Left renal pelvis (tissue), 4 donors: ENCODE results near the gene LYG2. TPM values are rescaled to one million over a fixed set of nuclear protein-coding genes. Genes with fewer than 3 reads are reported as not detected.
"Not testable (repeated sequence)": the region's sequence is repeated elsewhere in the genome, so short reads cannot be mapped to it uniquely, and the experiment has no call there.

Experiments
- DNase-seq, 4 donors: peaks; one replicate each; pipeline ENCODE4 v3.0.0-alpha.2; 2013; ENCODE audit warnings: low read depth in 4 of 4, low spot score in 3 of 4
- polyA plus RNA-seq, 4 donors: library from polyadenylated mRNA; unstranded; fragments of 120-200 nt; gene quantifications; one replicate each; pipeline ENCODE4 v1.2.1, GENCODE V29; 2013; ENCODE audit not compliant: insufficient read length in 4 of 4

The LYG2 gene
- polyA plus RNA-seq, 4 donors = 0.33 to 0.49 (median 0.36) TPM; not detected in 1

DNA sequence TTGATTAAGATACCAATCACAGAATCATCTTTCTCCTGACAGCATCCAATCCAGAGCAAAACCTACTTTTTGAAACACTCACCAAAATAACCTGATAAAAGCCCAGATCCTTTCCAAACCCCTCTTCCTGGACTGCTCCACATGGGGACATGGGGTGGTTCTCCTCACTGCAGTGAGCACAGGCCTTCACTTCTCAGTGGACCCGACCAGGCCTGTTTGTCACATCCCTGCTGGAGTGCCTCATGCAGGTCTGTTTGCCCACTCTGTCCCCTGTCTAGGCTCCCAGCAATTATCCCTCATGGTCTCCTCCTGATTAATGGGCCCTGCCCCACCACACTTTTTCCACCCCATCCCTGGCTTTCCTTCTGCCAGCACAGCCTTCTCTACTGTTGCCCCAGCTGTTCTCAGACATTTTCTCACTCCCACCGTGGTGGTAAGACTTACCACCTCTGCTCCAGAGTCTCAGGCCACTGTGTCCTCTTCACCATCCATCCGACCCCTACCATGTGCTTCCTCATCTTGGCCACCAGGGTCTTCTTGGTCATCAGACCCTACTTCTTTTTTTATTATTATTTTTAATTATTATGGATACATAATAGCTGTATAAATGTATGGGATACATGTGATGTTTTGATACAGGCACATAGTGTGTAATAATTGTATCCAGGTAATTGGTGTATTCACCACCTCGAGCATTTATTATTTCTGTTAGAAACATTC is 53.3 kb downstream of the LYG2 start:
- no peak for DNase-seq

DNA sequence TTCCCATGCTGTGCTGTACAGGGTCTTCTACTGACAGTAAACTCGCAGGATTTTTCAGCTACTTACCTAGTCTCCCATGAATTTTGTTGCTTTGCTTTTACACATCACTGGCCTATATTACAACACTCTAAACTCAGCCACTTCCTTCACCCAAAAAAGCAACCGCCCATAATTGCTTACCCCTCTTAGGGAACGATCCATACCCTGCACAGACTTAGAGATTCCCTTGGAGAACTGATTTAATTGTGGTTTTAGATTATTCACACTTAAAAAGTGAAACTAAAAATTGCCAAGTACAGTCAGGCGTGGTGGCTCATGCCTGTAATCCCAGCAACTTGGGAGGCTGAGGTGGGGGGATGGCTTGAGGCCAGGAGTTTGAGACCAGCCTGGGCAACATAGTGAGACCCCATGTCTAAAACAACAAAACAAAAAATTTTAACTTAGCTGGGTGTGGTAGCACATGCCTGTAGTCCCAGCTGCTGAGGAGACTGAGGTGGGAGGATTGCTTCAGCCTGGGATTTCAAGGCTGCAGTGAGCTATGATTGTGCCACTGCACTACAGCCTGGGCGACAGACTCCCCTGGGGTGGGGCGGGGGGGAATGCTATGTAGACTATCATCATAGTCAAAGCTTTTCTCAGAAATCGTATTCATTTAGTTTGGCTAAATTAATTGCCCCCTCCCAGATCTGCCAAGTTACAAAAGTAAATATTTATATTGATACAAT is 55.2 kb downstream of the LYG2 start:
- DNase-seq = no peak

DNA sequence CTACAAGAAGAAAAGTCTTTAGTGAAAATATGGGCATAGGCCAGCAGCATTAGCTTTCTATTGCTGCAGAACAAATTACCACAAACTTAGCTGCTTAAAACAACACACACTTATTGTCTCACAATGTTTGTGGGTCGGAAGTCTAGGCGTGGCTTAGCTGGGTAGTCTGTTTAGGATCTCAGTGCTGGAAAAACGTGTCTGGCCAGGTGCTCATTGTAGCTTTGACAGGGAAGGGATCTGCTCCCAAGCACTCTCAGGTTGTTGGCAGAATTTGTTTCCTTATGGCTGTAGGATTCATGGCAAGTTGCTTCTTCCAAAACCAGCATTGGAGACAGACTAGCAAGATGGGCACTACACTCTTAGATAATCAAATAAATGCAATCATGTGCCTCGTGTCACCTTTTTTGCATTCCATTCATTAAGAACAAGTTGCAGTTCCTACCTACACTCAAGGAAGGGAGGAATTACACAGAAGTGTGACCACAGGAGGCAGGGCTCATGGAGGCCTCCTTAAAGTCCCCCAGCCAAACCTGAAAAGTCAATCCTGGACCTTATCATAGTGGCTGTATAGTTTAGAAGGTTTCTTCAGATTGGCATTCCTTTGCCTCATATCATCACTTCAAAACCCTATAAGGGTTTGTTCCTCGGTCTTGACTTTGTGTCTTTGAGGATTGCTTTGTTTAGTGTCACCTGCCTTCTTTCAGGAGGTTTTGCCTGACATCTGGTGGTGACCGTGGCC is 57.2 kb downstream of the LYG2 start:
- DNase-seq = no peak

DNA sequence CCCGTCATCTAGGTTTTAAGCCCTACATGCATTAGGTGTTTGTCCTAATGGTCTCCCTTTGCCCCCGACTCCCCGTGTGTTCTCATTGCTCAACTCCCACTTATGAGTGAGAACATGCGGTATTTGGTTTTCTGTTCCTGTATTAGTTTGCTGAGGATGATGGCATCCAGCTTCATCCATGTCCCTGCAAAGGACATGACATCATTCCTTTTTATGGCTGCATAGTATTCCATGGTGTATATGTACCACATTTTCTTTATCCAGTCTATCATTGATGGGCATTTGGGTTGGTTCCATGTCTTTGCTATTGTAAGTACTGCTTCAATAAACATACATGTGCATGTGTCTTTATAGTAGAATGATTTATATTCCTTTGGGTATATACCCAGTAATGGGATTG is 63.1 kb downstream of the LYG2 start:
- not testable (repeated sequence) for DNase-seq

Other genes with a start within 250 kb of the LYG2 start
- 10 to 100 TPM in 3 of 4 donors, 1 to 10 TPM in 1; 1.5 to 11.6 (median 11.4) TPM for gene C2orf15, start 114.0 kb downstream of the LYG2 start, polyA plus RNA-seq
- 10 to 100 TPM in 3 of 4 donors, 1 to 10 TPM in 1; 4.6 to 19.9 (median 12.6) TPM for gene TSGA10, start 100.7 kb downstream of the LYG2 start, polyA plus RNA-seq
- 10 to 100 TPM; 11.9 to 19.5 (median 14.4) TPM for gene LIPT1, start 100.7 kb downstream of the LYG2 start, polyA plus RNA-seq
- 10 to 100 TPM; 39.8 to 54.3 (median 51.6) TPM for gene MITD1, start 74.6 kb downstream of the LYG2 start, polyA plus RNA-seq
- gene MRPL30, start 74.5 kb downstream of the LYG2 start, polyA plus RNA-seq = 10 to 100 TPM; 37.3 to 57.7 (median 51.0) TPM
- 1 to 10 TPM; 1.4 to 6.4 (median 3.4) TPM for gene LYG1, start 45.5 kb upstream of the LYG2 start, polyA plus RNA-seq
- gene TXNDC9, start 80.7 kb upstream of the LYG2 start, polyA plus RNA-seq = 10 to 100 TPM; 36.0 to 46.2 (median 41.8) TPM
- 10 to 100 TPM; 53.7 to 83.2 (median 68.2) TPM for gene EIF5B, start 81.7 kb upstream of the LYG2 start, polyA plus RNA-seq
- gene REV1, start 234.4 kb upstream of the LYG2 start, polyA plus RNA-seq = 10 to 100 TPM; 51.0 to 73.9 (median 59.6) TPM